A549 (cell line): ENCODE results near the gene DCX.

Source experiments
- BHLHE40 ChIP-seq: IDR thresholded peaks from 2 replicates; pipeline ENCODE4 v1.6.1; 2012; ENCODE audit warnings: low read depth, low read length, inconsistent platforms
- CHD2 ChIP-seq: fragments of 150-350 bp; IDR thresholded peaks from 2 replicates; pipeline ENCODE4 v1.6.1; 2014; ENCODE audit warnings: low read length; ENCODE audit not compliant: partially characterized antibody
- EHMT2 ChIP-seq: fragments of 200-600 bp; sonication (generic); IDR thresholded peaks from 2 replicates; pipeline ENCODE4 v1.6.1; 2016; ENCODE audit warnings: antibody characterized with exemption, low read depth, mild to moderate bottlenecking, moderate library complexity
- EP300 ChIP-seq, 2 experiments: fragments of >200 bp; sonication (Bioruptor Twin); formaldehyde crosslinking; IDR thresholded peaks; 2 replicates in 1 of 2; 3 replicates in 1 of 2; pipeline ENCODE4 v1.6.1; 2016 to 2017
- POLR2A ChIP-seq: IDR thresholded peaks from 2 replicates; pipeline ENCODE4 v1.6.1; 2012; ENCODE audit warnings: mild to moderate bottlenecking, low read length
- RNF2 ChIP-seq: fragments of 200-600 bp; sonication (generic); IDR thresholded peaks from 2 replicates; pipeline ENCODE4 v1.6.1; 2016; ENCODE audit warnings: low read depth, mild to moderate bottlenecking, antibody characterized with exemption, moderate library complexity, borderline replicate concordance
- TFCP2L1 ChIP-seq: fragments of 250-450 bp; sonication (Bioruptor Pico); IDR thresholded peaks from 2 replicates; pipeline ENCODE4 v1.5.0; 2021; ENCODE audit warnings: mild to moderate bottlenecking
- ZFP36 ChIP-seq: fragments of 450-650 bp; IDR thresholded peaks from 2 replicates; pipeline ENCODE4 v1.6.1; 2014; ENCODE audit warnings: borderline replicate concordance; ENCODE audit not compliant: partially characterized antibody
- ZNF302 ChIP-seq: fragments of 250-450 bp; sonication (Bioruptor Pico); IDR thresholded peaks from 2 replicates; pipeline ENCODE4 v1.9.0; 2021; ENCODE audit warnings: inconsistent platforms, mild to moderate bottlenecking, moderate library complexity
- TF ChIP-seq, protein P1 (sequence below): fragments of >200 bp; sonication (Bioruptor Twin); formaldehyde crosslinking; IDR thresholded peaks from 3 replicates; pipeline ENCODE4 v1.5.1; 2016
- TF ChIP-seq, protein P2 (sequence below): fragments of >200 bp; sonication (Bioruptor Twin); formaldehyde crosslinking; IDR thresholded peaks from 3 replicates; pipeline ENCODE4 v1.6.1; 2016

DNA sequence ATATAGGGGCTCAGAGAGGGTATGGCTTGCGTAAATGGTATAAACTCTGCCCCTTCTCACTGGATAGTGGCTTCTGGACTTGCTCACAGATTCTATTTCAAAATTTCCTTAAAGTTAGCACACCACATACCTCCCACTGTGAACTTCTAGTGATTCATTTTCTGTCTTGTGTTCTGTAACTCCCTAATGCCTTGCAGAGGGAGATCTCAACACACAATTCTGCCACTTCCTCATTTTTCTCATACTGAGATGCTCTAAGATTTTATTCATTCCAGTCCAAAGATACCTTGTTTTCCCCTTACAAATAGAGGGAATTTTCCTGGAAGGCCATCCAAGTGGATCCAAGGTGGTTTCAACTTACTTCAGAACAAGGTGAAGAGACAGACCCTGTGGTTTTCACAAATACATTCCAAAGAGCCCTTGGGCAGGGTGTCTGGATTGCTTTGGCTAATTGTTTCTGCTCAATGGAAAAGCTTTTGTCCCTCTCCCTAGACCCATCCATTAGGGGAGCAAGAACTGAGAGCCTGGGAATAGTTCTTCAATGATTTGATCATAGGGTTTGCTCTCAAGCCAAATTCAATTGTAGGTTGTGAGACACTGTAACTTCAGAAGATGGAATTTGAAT, 89.6 kb downstream of the DCX start:
- no peak for TF ChIP-seq EP300 (IDR thresholded peaks at IDR 0.05)
- TF ChIP-seq, protein P1, sequence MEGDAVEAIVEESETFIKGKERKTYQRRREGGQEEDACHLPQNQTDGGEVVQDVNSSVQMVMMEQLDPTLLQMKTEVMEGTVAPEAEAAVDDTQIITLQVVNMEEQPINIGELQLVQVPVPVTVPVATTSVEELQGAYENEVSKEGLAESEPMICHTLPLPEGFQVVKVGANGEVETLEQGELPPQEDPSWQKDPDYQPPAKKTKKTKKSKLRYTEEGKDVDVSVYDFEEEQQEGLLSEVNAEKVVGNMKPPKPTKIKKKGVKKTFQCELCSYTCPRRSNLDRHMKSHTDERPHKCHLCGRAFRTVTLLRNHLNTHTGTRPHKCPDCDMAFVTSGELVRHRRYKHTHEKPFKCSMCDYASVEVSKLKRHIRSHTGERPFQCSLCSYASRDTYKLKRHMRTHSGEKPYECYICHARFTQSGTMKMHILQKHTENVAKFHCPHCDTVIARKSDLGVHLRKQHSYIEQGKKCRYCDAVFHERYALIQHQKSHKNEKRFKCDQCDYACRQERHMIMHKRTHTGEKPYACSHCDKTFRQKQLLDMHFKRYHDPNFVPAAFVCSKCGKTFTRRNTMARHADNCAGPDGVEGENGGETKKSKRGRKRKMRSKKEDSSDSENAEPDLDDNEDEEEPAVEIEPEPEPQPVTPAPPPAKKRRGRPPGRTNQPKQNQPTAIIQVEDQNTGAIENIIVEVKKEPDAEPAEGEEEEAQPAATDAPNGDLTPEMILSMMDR: no peak
- no peak for TF ChIP-seq CHD2
- TF ChIP-seq, protein P2, sequence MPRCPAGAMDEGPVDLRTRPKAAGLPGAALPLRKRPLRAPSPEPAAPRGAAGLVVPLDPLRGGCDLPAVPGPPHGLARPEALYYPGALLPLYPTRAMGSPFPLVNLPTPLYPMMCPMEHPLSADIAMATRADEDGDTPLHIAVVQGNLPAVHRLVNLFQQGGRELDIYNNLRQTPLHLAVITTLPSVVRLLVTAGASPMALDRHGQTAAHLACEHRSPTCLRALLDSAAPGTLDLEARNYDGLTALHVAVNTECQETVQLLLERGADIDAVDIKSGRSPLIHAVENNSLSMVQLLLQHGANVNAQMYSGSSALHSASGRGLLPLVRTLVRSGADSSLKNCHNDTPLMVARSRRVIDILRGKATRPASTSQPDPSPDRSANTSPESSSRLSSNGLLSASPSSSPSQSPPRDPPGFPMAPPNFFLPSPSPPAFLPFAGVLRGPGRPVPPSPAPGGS: no peak
- no peak for TF ChIP-seq ZNF302 (CRISPR knock-in tag)
- TF ChIP-seq BHLHE40: no peak
- no peak for TF ChIP-seq RNF2
- TF ChIP-seq POLR2A: no peak
- TF ChIP-seq TFCP2L1 (CRISPR knock-in tag): no peak
- TF ChIP-seq ZFP36: no peak
- TF ChIP-seq EHMT2: no peak
